ENCODE results near the gene CYP21A2.
"Not testable (repeated sequence)": the region's sequence is repeated elsewhere in the genome, so short reads cannot be mapped to it uniquely, and the experiment has no call there.

Gene CYP21A2

GRCh38 chr6:32005538-32005880 is 32.7 kb upstream of the CYP21A2 start:
- not testable (repeated sequence) for H2BK12ac ChIP-seq (ENCODE audit: low read length in 2 of 2); H3K4ac ChIP-seq (ENCODE audit: low read depth in 1 of 2, low read length in 2 of 2); H2AK5ac ChIP-seq (ENCODE audit: low read length, severe bottlenecking); H3K27me3 ChIP-seq (ENCODE audit: control insufficient read depth in 1 of 2, insufficient read depth in 1 of 2, low read length in 2 of 2); H2AFZ ChIP-seq (ENCODE audit: low read depth, low read length); H3K4me3 ChIP-seq (ENCODE audit: insufficient read depth in 1 of 2, low read depth in 1 of 2, low read length in 2 of 2); H2BK15ac ChIP-seq (ENCODE audit: low read depth, poor library complexity, severe bottlenecking); H3K4me1 ChIP-seq (ENCODE audit: control insufficient read depth, insufficient read depth, low read depth, low read length); H3K23ac ChIP-seq (ENCODE audit: low read length in 2 of 2); H3K36me3 ChIP-seq (ENCODE audit: control insufficient read depth in 1 of 2, insufficient read depth in 2 of 2, low read depth in 1 of 2, low read length in 2 of 2); H3K4me2 ChIP-seq (ENCODE audit: low read length, poor library complexity, severe bottlenecking); H3K9ac ChIP-seq (ENCODE audit: low read length); H3K27ac ChIP-seq (ENCODE audit: low read length, poor library complexity, severe bottlenecking); H3K18ac ChIP-seq (ENCODE audit: low read depth in 1 of 2, low read length in 2 of 2); H3K9me3 ChIP-seq (ENCODE audit: control insufficient read depth, low read length); H4K91ac ChIP-seq (ENCODE audit: low read length); DNase-seq; H4K8ac ChIP-seq (ENCODE audit: low read length); H3K14ac ChIP-seq (ENCODE audit: low read length in 2 of 2); H2BK5ac ChIP-seq (ENCODE audit: low read depth, low read length, poor library complexity, severe bottlenecking); H2BK120ac ChIP-seq (ENCODE audit: low read depth, low read length); H3K79me1 ChIP-seq (replicated peaks; ENCODE audit: low read length, poor library complexity, severe bottlenecking)
- no CpG with 5 or more reads among the region's 9 CpGs for WGBS

- not testable (repeated sequence) for H3K36me3 ChIP-seq (ENCODE audit: control insufficient read depth in 1 of 2, insufficient read depth in 2 of 2, low read depth in 1 of 2, low read length in 2 of 2); H3K79me1 ChIP-seq (replicated peaks; ENCODE audit: low read length, poor library complexity, severe bottlenecking); H3K18ac ChIP-seq (ENCODE audit: low read depth in 1 of 2, low read length in 2 of 2); H3K14ac ChIP-seq (ENCODE audit: low read length in 2 of 2); H3K9ac ChIP-seq (ENCODE audit: low read length); H4K91ac ChIP-seq (ENCODE audit: low read length); H2AFZ ChIP-seq (ENCODE audit: low read depth, low read length); H3K4me2 ChIP-seq (ENCODE audit: low read length, poor library complexity, severe bottlenecking); H2BK120ac ChIP-seq (ENCODE audit: low read depth, low read length); H2BK5ac ChIP-seq (ENCODE audit: low read depth, low read length, poor library complexity, severe bottlenecking); H3K4me1 ChIP-seq (ENCODE audit: control insufficient read depth, insufficient read depth, low read depth, low read length); H3K27ac ChIP-seq (ENCODE audit: low read length, poor library complexity, severe bottlenecking); H4K8ac ChIP-seq (ENCODE audit: low read length); H2AK5ac ChIP-seq (ENCODE audit: low read length, severe bottlenecking); H3K4me3 ChIP-seq (ENCODE audit: insufficient read depth in 1 of 2, low read depth in 1 of 2, low read length in 2 of 2); DNase-seq; H3K9me3 ChIP-seq (ENCODE audit: control insufficient read depth, low read length); H3K4ac ChIP-seq (ENCODE audit: low read depth in 1 of 2, low read length in 2 of 2); H2BK12ac ChIP-seq (ENCODE audit: low read length in 2 of 2); H2BK15ac ChIP-seq (ENCODE audit: low read depth, poor library complexity, severe bottlenecking); H3K23ac ChIP-seq (ENCODE audit: low read length in 2 of 2); H3K27me3 ChIP-seq (ENCODE audit: control insufficient read depth in 1 of 2, insufficient read depth in 1 of 2, low read length in 2 of 2)
- 86% methylated on average over 2 of the region's 8 CpGs for WGBS
These were observed 32.2 kb upstream of the CYP21A2 start for GRCh38 chr6:32005991-32006529.

GRCh38 chr6:32007086-32007485 is 31.1 kb upstream of the CYP21A2 start:
- not testable (repeated sequence) for H4K91ac ChIP-seq (ENCODE audit: low read length); H3K9ac ChIP-seq (ENCODE audit: low read length); H3K23ac ChIP-seq (ENCODE audit: low read length in 2 of 2); H2BK12ac ChIP-seq (ENCODE audit: low read length in 2 of 2); H3K4me1 ChIP-seq (ENCODE audit: control insufficient read depth, insufficient read depth, low read depth, low read length); H3K18ac ChIP-seq (ENCODE audit: low read depth in 1 of 2, low read length in 2 of 2); H3K4me3 ChIP-seq (ENCODE audit: insufficient read depth in 1 of 2, low read depth in 1 of 2, low read length in 2 of 2); H3K4ac ChIP-seq (ENCODE audit: low read depth in 1 of 2, low read length in 2 of 2); H4K8ac ChIP-seq (ENCODE audit: low read length); H2AK5ac ChIP-seq (ENCODE audit: low read length, severe bottlenecking); H3K4me2 ChIP-seq (ENCODE audit: low read length, poor library complexity, severe bottlenecking); H3K9me3 ChIP-seq (ENCODE audit: control insufficient read depth, low read length); H3K14ac ChIP-seq (ENCODE audit: low read length in 2 of 2); H3K27me3 ChIP-seq (ENCODE audit: control insufficient read depth in 1 of 2, insufficient read depth in 1 of 2, low read length in 2 of 2); DNase-seq; H2AFZ ChIP-seq (ENCODE audit: low read depth, low read length); H2BK15ac ChIP-seq (ENCODE audit: low read depth, poor library complexity, severe bottlenecking); H3K79me1 ChIP-seq (replicated peaks; ENCODE audit: low read length, poor library complexity, severe bottlenecking); H2BK120ac ChIP-seq (ENCODE audit: low read depth, low read length); H2BK5ac ChIP-seq (ENCODE audit: low read depth, low read length, poor library complexity, severe bottlenecking); H3K27ac ChIP-seq (ENCODE audit: low read length, poor library complexity, severe bottlenecking); H3K36me3 ChIP-seq (ENCODE audit: control insufficient read depth in 1 of 2, insufficient read depth in 2 of 2, low read depth in 1 of 2, low read length in 2 of 2)
- 100% methylated on average over 4 of the region's 12 CpGs for WGBS

GRCh38 chr6:32008037-32008436 is 30.2 kb upstream of the CYP21A2 start:
- H3K4me1 ChIP-seq (ENCODE audit: control insufficient read depth, insufficient read depth, low read depth, low read length); H3K4me3 ChIP-seq (ENCODE audit: insufficient read depth in 1 of 2, low read depth in 1 of 2, low read length in 2 of 2); H3K9me3 ChIP-seq (ENCODE audit: control insufficient read depth, low read length); H3K4me2 ChIP-seq (ENCODE audit: low read length, poor library complexity, severe bottlenecking); H2BK5ac ChIP-seq (ENCODE audit: low read depth, low read length, poor library complexity, severe bottlenecking); H2AK5ac ChIP-seq (ENCODE audit: low read length, severe bottlenecking); H3K14ac ChIP-seq (ENCODE audit: low read length in 2 of 2); H3K79me1 ChIP-seq (replicated peaks; ENCODE audit: low read length, poor library complexity, severe bottlenecking); DNase-seq; H2BK12ac ChIP-seq (ENCODE audit: low read length in 2 of 2); H3K27ac ChIP-seq (ENCODE audit: low read length, poor library complexity, severe bottlenecking); H4K91ac ChIP-seq (ENCODE audit: low read length); H3K36me3 ChIP-seq (ENCODE audit: control insufficient read depth in 1 of 2, insufficient read depth in 2 of 2, low read depth in 1 of 2, low read length in 2 of 2); H3K4ac ChIP-seq (ENCODE audit: low read depth in 1 of 2, low read length in 2 of 2); H3K23ac ChIP-seq (ENCODE audit: low read length in 2 of 2); H3K9ac ChIP-seq (ENCODE audit: low read length); H3K18ac ChIP-seq (ENCODE audit: low read depth in 1 of 2, low read length in 2 of 2); H2AFZ ChIP-seq (ENCODE audit: low read depth, low read length); H4K8ac ChIP-seq (ENCODE audit: low read length); H2BK15ac ChIP-seq (ENCODE audit: low read depth, poor library complexity, severe bottlenecking); H2BK120ac ChIP-seq (ENCODE audit: low read depth, low read length); H3K27me3 ChIP-seq (ENCODE audit: control insufficient read depth in 1 of 2, insufficient read depth in 1 of 2, low read length in 2 of 2): not testable (repeated sequence)
- no CpG with 5 or more reads among the region's 24 CpGs for WGBS

All from mesenchymal stem cell (in vitro differentiated cells and primary cell).